ENCODE data around the gene RBM17.

The RBM17 gene

DNA sequence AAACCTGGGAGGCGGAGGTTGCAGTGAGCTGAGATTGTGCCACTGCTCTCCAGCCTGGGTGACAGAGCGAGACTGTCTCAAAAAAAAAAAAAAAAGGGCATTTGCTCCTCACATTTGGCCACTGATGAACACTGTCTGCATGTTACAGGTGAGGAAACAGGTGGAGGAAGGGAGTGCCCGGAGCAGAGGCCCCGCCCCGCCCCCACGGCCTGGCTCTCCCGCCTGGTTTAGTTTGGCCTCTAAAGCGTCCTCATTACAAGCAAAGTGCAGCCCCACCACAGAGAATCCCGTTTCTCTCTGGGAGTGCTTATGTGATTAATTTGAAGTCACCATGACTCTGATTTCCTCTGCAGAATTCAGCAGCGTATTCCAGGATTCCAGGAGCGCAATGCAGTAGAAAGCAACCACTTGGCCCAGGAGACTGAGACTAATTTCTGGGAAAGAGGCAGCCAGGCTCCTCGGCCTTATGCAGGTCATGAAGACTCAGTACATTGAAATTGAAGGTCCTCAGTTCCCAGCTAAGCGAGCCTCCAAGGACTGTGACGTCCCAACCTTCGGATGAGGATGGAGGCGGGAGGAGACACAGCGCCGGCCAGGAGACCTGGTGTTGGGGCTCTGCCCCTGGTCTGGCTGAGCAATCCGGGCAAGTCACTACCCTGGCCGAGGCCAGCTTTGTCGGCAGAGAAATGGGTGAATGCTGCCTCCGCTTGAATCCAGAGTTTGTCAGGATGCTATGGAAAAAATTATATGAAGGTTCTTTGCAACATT is 44.7 kb downstream of the RBM17 start:
- no peak for DNase-seq (ENCODE audit: low read depth)
- TF ChIP-seq, protein P1, sequence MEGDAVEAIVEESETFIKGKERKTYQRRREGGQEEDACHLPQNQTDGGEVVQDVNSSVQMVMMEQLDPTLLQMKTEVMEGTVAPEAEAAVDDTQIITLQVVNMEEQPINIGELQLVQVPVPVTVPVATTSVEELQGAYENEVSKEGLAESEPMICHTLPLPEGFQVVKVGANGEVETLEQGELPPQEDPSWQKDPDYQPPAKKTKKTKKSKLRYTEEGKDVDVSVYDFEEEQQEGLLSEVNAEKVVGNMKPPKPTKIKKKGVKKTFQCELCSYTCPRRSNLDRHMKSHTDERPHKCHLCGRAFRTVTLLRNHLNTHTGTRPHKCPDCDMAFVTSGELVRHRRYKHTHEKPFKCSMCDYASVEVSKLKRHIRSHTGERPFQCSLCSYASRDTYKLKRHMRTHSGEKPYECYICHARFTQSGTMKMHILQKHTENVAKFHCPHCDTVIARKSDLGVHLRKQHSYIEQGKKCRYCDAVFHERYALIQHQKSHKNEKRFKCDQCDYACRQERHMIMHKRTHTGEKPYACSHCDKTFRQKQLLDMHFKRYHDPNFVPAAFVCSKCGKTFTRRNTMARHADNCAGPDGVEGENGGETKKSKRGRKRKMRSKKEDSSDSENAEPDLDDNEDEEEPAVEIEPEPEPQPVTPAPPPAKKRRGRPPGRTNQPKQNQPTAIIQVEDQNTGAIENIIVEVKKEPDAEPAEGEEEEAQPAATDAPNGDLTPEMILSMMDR (conservative IDR thresholded peaks at IDR 0.05; ENCODE audit: low read depth, low read length), result no peak
- no peak overlapping the region for H3K4me3 ChIP-seq (ENCODE audit: low read length)

DNA sequence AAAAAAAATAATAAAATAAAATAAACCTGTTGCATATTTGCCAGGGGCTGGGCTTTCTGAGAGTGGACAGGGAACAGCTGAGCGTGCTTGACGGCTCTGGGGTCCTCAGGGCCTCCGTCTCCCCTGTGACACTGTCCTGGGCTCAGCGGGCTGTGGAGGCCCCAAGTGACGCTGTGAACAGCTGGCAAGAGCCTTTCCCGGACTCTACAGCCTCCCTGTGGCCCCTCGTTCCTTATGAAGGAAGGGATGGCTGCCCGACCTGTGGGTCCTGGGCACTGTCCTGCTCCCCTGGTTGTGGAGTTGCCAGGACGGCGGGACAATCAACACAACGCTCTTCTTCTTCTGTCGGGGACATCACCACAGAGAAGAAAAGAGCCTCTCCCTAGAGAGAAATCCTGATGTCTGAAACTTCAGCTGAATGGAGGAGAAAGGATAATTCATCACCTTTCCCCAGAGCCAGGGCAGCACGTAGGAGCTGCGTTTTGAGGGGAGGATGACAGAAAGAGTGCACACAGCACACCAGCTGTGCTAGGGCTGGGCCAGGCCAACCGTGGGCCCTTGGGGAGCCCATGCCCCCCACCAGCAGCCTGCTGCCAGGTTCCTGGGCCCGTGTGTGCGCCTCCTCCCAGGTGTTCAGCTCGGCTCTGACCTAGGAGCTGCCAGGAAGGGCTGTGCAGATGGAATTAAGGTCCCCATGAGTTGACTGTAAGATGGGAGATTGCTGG is 45.4 kb downstream of the RBM17 start:
- DNase-seq (ENCODE audit: low read depth), result no peak
- TF ChIP-seq, protein P1 (conservative IDR thresholded peaks at IDR 0.05; ENCODE audit: low read depth, low read length), result no peak
- no peak overlapping the region for H3K4me3 ChIP-seq (ENCODE audit: low read length)

DNA sequence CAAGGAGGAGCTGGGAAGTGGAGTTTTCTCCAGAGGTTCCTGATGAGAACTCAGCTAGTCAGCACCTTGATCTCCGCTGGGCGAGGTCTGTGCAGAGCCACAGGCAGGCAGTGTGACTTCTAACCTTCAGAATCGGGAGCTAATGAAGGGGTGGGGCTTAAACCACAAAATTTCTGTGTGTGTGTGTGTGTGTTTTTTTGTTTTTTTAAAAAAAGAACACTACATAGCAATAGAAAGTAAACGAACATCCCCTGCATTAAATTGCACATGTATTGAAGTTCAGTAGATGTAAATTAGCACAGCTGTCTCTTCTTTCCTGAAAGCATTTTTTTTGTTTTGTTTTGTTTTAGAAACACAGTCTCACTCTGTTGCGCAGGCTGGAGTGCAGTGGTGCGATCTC is 46.2 kb downstream of the RBM17 start:
- no peak overlapping the region for H3K4me3 ChIP-seq (ENCODE audit: low read length)
- no peak for DNase-seq (ENCODE audit: low read depth)
- TF ChIP-seq, protein P1 (conservative IDR thresholded peaks at IDR 0.05; ENCODE audit: low read depth, low read length), result no peak

DNA sequence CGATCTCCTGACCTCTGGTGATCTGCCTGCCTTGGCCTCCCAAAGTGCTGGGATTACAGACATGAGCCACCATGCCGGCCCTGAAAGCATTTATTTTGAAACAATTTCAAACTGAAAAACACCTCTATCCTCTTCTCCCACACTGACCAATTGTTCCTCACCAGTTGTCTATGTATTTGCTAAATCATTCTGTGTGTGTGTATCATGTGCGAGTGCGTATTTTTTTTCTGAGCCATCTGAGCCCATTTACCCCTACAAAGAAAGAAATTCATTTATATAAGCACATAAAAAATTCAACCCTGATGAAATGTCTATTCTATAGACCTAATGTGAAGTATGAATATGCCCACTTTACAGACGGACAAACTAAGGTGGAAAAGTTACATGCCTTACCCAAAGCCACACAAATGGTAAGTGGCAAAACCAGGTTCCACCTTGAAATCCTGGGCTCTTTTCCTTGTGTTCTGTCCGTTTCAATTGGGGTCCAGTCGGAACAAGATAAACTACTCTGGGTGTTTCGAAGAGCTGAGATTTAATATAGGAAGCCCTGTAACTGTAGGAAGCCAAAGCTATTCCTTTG is 46.8 kb downstream of the RBM17 start:
- no peak overlapping the region for H3K4me3 ChIP-seq (ENCODE audit: low read length)
- TF ChIP-seq, protein P1 (conservative IDR thresholded peaks at IDR 0.05; ENCODE audit: low read depth, low read length), result no peak

DNA sequence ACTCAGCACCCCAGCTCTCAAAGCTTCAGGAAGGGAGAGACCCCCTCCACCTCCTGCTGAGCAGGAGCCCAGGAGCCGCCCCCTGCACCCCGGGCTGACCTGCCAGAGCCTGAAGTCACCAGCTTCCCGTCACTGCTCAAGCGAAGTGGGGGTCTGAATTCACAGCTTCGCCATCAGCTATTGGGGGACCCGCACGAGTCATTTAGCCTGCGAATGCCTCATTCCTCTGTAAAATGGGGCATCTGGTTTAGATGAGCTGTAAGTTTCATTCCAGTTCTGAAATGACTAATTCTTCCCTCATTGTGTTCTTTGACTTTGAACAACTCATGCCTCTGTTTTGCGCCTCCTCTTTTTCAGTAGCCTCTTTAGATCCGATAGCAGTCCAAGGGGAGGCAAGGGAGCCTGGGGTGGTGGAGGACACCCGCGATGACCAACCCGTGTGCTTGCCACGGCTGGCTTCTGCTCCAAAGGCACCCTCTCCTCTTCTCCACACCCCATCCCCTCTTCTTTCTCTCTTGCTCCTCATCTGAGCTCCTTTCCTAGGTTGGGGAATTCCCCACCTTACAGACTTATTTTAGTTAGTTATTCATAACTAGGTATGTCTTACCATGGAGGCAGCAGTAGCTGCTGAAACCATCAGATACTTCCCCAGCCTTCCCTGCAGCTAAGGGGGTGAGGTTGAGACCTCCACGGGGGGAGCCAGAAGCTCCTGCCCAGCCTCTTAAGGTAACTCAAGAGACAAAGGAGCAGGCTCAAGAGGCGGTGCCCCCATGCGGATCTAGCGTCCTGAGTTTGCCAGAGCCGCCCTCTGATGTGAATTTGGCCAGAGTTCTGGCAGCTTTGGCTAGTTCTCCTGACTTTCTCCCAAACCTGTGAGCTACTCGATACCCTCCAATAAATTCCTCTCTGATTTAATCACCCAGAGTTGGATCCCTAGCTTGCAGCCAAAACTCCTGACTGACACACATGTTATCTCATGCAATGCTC is 47.7 kb downstream of the RBM17 start:
- H3K4me3 ChIP-seq (ENCODE audit: low read length), result no peak overlapping the region
- DNase-seq (ENCODE audit: low read depth), result no peak
- TF ChIP-seq, protein P1 (conservative IDR thresholded peaks at IDR 0.05; ENCODE audit: low read depth, low read length), result no peak

More for the DNA sequence above, 46.8 kb downstream of the RBM17 start:
- no peak for DNase-seq (ENCODE audit: low read depth)

DNA sequence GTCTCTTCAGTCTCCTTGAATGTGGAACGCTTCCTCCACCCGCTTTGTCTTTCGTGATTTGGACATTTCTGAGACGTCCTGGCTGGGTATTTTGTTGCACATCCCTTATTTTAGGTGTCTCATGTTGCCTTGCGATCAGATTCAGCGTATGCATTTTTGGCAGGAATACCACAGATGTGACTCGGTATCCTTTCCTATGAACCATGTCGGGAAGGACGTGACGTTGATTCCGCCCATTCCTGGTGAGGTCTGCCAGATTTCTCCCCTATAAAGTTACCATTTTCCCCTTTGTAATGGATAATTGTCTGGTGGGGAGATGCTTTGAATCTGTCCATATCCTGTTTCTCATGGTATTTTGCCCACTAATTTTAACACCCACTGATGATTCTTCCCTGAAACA is 49.6 kb downstream of the RBM17 start:
- DNase-seq (ENCODE audit: low read depth), result no peak
- no peak overlapping the region for H3K4me3 ChIP-seq (ENCODE audit: low read length)
- TF ChIP-seq, protein P1 (conservative IDR thresholded peaks at IDR 0.05; ENCODE audit: low read depth, low read length), result no peak

Measured in retinal pigment epithelial cell (primary cell).